SH-SY5Y (cell line): Measurements from ENCODE around the gene NTMT2.

Source experiments
- GATA2 ChIP-seq: IDR thresholded peaks from 2 replicates; pipeline ENCODE4 v1.6.1; 2011; ENCODE audit warnings: mild to moderate bottlenecking, low read depth, low read length
- GATA3 ChIP-seq: IDR thresholded peaks from 2 replicates; pipeline ENCODE4 v1.6.1; 2011; ENCODE audit warnings: low read depth, mild to moderate bottlenecking, low read length, moderate library complexity

- TF ChIP-seq GATA2 = no peak
- no peak for TF ChIP-seq GATA3
These were observed 50.9 kb downstream of the NTMT2 start for GRCh38 chr1:170196490-170197236.
